Activated CD4-positive, alpha-beta T cell treated with anti-CD3 and anti-CD28 coated beads, Interleukin-2, amount 10 ng/mL, durations not matched to agents 24 days and 14 days (primary cell): Measurements from ENCODE around the gene NCBP3. TPM values are rescaled to one million over a fixed set of nuclear protein-coding genes. Genes with fewer than 3 reads are reported as not detected.

ENCODE experiments used
- DNase-seq: peaks from one replicate; pipeline ENCODE4 v3.0.0; 2022
- H3K27ac Mint-ChIP-seq: one replicate; pipeline ENCODE4 v1.8.0; 2022; ENCODE audit warnings: mild to moderate bottlenecking, mixed read lengths
- H3K27me3 Mint-ChIP-seq: one replicate; pipeline ENCODE4 v1.8.0; 2022; ENCODE audit warnings: mixed read lengths
- H3K36me3 Mint-ChIP-seq: one replicate; pipeline ENCODE4 v1.8.0; 2022; ENCODE audit warnings: low read depth, mild to moderate bottlenecking, mixed read lengths
- H3K4me1 Mint-ChIP-seq: one replicate; pipeline ENCODE4 v1.8.0; 2021; ENCODE audit warnings: mixed read lengths
- H3K4me3 Mint-ChIP-seq: one replicate; pipeline ENCODE4 v1.8.0; 2022; ENCODE audit warnings: mild to moderate bottlenecking, moderate library complexity, mixed read lengths
- H3K9me3 Mint-ChIP-seq: one replicate; pipeline ENCODE4 v1.8.0; 2021; ENCODE audit warnings: mixed read lengths
- intact Hi-C: fragments of 100-400 bp; cut with micrococcal nuclease; formaldehyde crosslinking; loops from one replicate; pipeline ENCODE4 v1.15.1; 2023
- total RNA-seq: library from RNA; stranded (reverse); gene quantifications from 2 replicates; pipeline ENCODE4 v1.2.3, GENCODE V29; 2022

Gene NCBP3
- total RNA-seq, 1 donor from 2014 or later, result 52.1 TPM

- Mint-ChIP-seq H3K27me3 (no peaks in the 10 kb centered on the region), H3K4me1 (peaks cover 24% of the 10 kb centered on the region), H3K36me3 (peaks cover 30% of the 10 kb centered on the region), H3K4me3 (no peak overlapping the region), H3K9me3 (no peaks in the 10 kb centered on the region), H3K27ac (no peak overlapping the region)
- intact Hi-C loops, result no loop called here
- DNase-seq, result no peak
These were observed 40.5 kb downstream of the NCBP3 start for GRCh38 chr17:3805581-3805980.

- Mint-ChIP-seq H3K9me3 (no peaks in the 10 kb centered on the region), H3K27ac (peak overlapping the region; percentile 69), H3K4me3 (no peak overlapping the region), H3K27me3 (no peaks in the 10 kb centered on the region), H3K4me1 (peaks cover 24% of the 10 kb centered on the region), H3K36me3 (peaks cover 24% of the 10 kb centered on the region)
- intact Hi-C loops, result no loop called here
- DNase-seq, result peak; percentile 70
These were observed 41.5 kb downstream of the NCBP3 start for GRCh38 chr17:3804503-3804931.

- Mint-ChIP-seq H3K9me3 (no peaks in the 10 kb centered on the region), H3K27ac (no peak overlapping the region), H3K27me3 (no peaks in the 10 kb centered on the region), H3K4me3 (no peak overlapping the region), H3K4me1 (peaks cover 22% of the 10 kb centered on the region), H3K36me3 (peaks cover 18% of the 10 kb centered on the region)
- intact Hi-C loops, result no loop called here
- no peak for DNase-seq
These were observed 42.8 kb downstream of the NCBP3 start for GRCh38 chr17:3803308-3803640.

GRCh38 chr17:3802461-3803307 is 43.4 kb downstream of the NCBP3 start:
- intact Hi-C loops, result no loop called here
- Mint-ChIP-seq H3K4me3 (no peak overlapping the region), H3K36me3 (peaks cover 14% of the 10 kb centered on the region), H3K9me3 (no peaks in the 10 kb centered on the region), H3K27ac (no peak overlapping the region), H3K27me3 (no peaks in the 10 kb centered on the region), H3K4me1 (peaks cover 22% of the 10 kb centered on the region)
- DNase-seq, result no peak

GRCh38 chr17:3801792-3802191 is 44.3 kb downstream of the NCBP3 start:
- intact Hi-C loops, result no loop called here
- H3K4me1 Mint-ChIP-seq, result peaks cover 22% of the 10 kb centered on the region
- H3K27ac Mint-ChIP-seq, result no peak overlapping the region

GRCh38 chr17:3801347-3801746 is 44.7 kb downstream of the NCBP3 start:
- Mint-ChIP-seq H3K4me1 (peaks cover 26% of the 10 kb centered on the region), H3K27ac (no peak overlapping the region), H3K9me3 (no peaks in the 10 kb centered on the region)

More at GRCh38 chr17:3801792-3802191, 44.3 kb downstream of the NCBP3 start:
- no peak overlapping the region for H3K4me3 Mint-ChIP-seq
- H3K36me3 Mint-ChIP-seq, result peaks cover 6% of the 10 kb centered on the region
- H3K9me3 Mint-ChIP-seq, result no peaks in the 10 kb centered on the region
- no peaks in the 10 kb centered on the region for H3K27me3 Mint-ChIP-seq
- DNase-seq, result no peak

GRCh38 chr17:3800362-3801271 is 45.4 kb downstream of the NCBP3 start, which contains the start of gene ITGAE:
Gene ITGAE (minus strand): TSS chr17:3801188. CDS start chr17:3801144, 44 bp downstream.
- Mint-ChIP-seq H3K4me3 (no peak within 1 kb of the TSS), H3K27me3 (no peaks in the 10 kb centered on the region), H3K9me3 (no peaks in the 10 kb centered on the region), H3K4me1 (peaks cover 32% of the 10 kb centered on the region), H3K36me3 (peaks cover 6% of the 10 kb centered on the region), H3K27ac (peak within 1 kb of the TSS; percentile 49)
- DNase-seq, result no peak
- intact Hi-C loops, result no loop called here

More at GRCh38 chr17:3801347-3801746, 44.7 kb downstream of the NCBP3 start:
- Mint-ChIP-seq H3K36me3 (peaks cover 6% of the 10 kb centered on the region), H3K4me3 (no peak overlapping the region), H3K27me3 (no peaks in the 10 kb centered on the region)
- intact Hi-C loops, result no loop called here
- DNase-seq, result no peak

- Mint-ChIP-seq H3K27ac (no peak overlapping the region), H3K36me3 (peaks cover 2% of the 10 kb centered on the region), H3K4me1 (peaks cover 34% of the 10 kb centered on the region), H3K27me3 (no peaks in the 10 kb centered on the region), H3K9me3 (no peaks in the 10 kb centered on the region), H3K4me3 (no peak overlapping the region)
- intact Hi-C loops, result no loop called here
- no peak for DNase-seq
These were observed 46.7 kb downstream of the NCBP3 start for GRCh38 chr17:3799181-3799945.

GRCh38 chr17:3798273-3799180 is 47.5 kb downstream of the NCBP3 start:
- no peak for DNase-seq
- intact Hi-C loops, result no loop called here
- H3K9me3 Mint-ChIP-seq, result no peaks in the 10 kb centered on the region
- H3K27ac Mint-ChIP-seq, result no peak overlapping the region
- peaks cover 30% of the 10 kb centered on the region for H3K4me1 Mint-ChIP-seq
- no peaks in the 10 kb centered on the region for H3K27me3 Mint-ChIP-seq
- H3K4me3 Mint-ChIP-seq, result no peak overlapping the region
- H3K36me3 Mint-ChIP-seq, result peaks cover 2% of the 10 kb centered on the region

- Mint-ChIP-seq H3K36me3 (no peaks in the 10 kb centered on the region), H3K9me3 (no peaks in the 10 kb centered on the region), H3K4me1 (peaks cover 31% of the 10 kb centered on the region), H3K27me3 (no peaks in the 10 kb centered on the region), H3K4me3 (peak overlapping the region; percentile 43), H3K27ac (peak overlapping the region; percentile 34)
- no peak for DNase-seq
- intact Hi-C loops, result loop anchor here (1.0 kb wide), 1 partner anchor 33 kb away; no protein-coding TSS in a partner anchor
These were observed 49.2 kb downstream of the NCBP3 start for GRCh38 chr17:3796822-3797170.

- DNase-seq, result peak; percentile 83
- Mint-ChIP-seq H3K27ac (peak overlapping the region; percentile 34), H3K9me3 (no peaks in the 10 kb centered on the region), H3K36me3 (no peaks in the 10 kb centered on the region), H3K4me1 (peaks cover 36% of the 10 kb centered on the region), H3K4me3 (peak overlapping the region; percentile 43), H3K27me3 (no peaks in the 10 kb centered on the region)
- intact Hi-C loops, result loop anchor here (1.0 kb wide), 1 partner anchor 33 kb away; no protein-coding TSS in a partner anchor
These were observed 49.8 kb downstream of the NCBP3 start for GRCh38 chr17:3796110-3796821.

GRCh38 chr17:3795390-3796102 is 50.5 kb downstream of the NCBP3 start:
- Mint-ChIP-seq H3K9me3 (no peaks in the 10 kb centered on the region), H3K4me1 (peaks cover 36% of the 10 kb centered on the region), H3K36me3 (no peaks in the 10 kb centered on the region), H3K27me3 (no peaks in the 10 kb centered on the region), H3K4me3 (no peak overlapping the region), H3K27ac (no peak overlapping the region)
- DNase-seq, result no peak
- intact Hi-C loops, result loop anchor here (1.0 kb wide), 1 partner anchor 32 kb away; no protein-coding TSS in a partner anchor
